ENCODE data around the gene TBX10.

DNA sequence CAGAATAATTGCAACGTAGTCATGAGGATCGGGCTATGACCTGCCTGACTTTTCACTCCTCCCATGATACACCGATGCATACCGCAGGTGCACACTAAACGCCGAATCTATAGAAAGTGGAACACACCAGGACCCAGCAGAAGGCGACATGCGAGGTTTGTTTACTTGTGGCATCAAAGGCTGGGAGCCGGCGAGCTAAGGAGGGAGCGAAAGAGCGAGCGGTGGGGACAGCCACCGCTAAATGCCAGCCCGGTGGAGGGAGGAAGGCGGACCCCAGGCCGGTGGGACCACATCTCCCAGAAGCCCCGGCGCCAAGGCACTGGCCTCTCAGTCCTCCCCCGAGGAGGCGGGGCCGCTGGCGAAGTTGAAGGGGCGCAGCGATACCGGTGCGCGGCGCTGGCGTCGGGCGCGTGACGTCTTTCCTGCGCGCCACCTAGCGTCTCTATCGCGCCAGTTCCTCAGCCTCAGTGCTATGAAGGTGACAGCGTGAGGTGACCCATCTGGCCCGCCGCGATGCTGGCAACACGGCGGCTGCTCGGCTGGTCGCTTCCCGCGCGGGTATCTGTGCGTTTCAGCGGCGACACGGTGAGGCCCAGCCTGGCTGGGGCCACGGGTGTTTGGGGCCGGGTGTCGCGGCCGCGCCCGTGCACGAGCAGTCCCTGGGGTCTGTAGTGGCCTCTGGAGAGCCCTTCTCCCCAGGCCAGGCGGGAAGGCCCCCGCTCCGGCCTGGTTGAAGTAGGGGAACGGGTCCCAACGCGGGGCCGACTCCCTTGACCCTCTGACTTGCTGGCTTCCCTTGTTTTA, 32.9 kb downstream of the TBX10 start, which contains the start of gene NDUFV1:
- no peak for TF ChIP-seq YY1 (IDR thresholded peaks at IDR 0.05; ENCODE audit: insufficient read depth, insufficient read length)
- TF ChIP-seq SUZ12 (IDR thresholded peaks at IDR 0.05; ENCODE audit: extremely low read depth, insufficient read depth, insufficient read length), result no peak

Data from NT2/D1 (cell line).